ENCODE results near the gene C1QL4. TPM values are rescaled to one million over a fixed set of nuclear protein-coding genes. Genes with fewer than 3 reads are reported as not detected.
"Not testable (repeated sequence)": the region's sequence is repeated elsewhere in the genome, so short reads cannot be mapped to it uniquely, and the experiment has no call there.

Gene C1QL4
- total RNA-seq, 2 experiments from 2014 or later = not detected

- H3K4me1 Mint-ChIP-seq = peaks cover 17% of the 10 kb centered on the region
- no peaks in the 10 kb centered on the region for H3K9me3 Mint-ChIP-seq (ENCODE audit: low read depth)
- H3K4me3 Mint-ChIP-seq = no peak overlapping the region
- H3K27ac Mint-ChIP-seq = no peak overlapping the region
- DNase-seq = no peak
- ATAC-seq = no peak
- peaks cover 47% of the 10 kb centered on the region for H3K36me3 Mint-ChIP-seq
- CTCF ChIA-PET = no interaction called here
- H3K27me3 Mint-ChIP-seq = peaks cover 6% of the 10 kb centered on the region
These were observed 9.1 kb downstream of the C1QL4 start for GRCh38 chr12:49327887-49328286.

- H3K27ac Mint-ChIP-seq = no peak overlapping the region
- CTCF ChIA-PET = no interaction called here
- H3K4me3 Mint-ChIP-seq = no peak overlapping the region
- H3K9me3 Mint-ChIP-seq (ENCODE audit: low read depth) = no peaks in the 10 kb centered on the region
- ATAC-seq (no peak), DNase-seq (no peak)
- H3K27me3 Mint-ChIP-seq = peaks cover under 1% of the 10 kb centered on the region
- H3K4me1 Mint-ChIP-seq = peaks cover 17% of the 10 kb centered on the region
- H3K36me3 Mint-ChIP-seq = peaks cover 47% of the 10 kb centered on the region
These were observed 9.6 kb downstream of the C1QL4 start for GRCh38 chr12:49327368-49327767.

GRCh38 chr12:49325606-49326005, 11.4 kb downstream of the C1QL4 start:
- Mint-ChIP-seq H3K36me3 (peaks cover 42% of the 10 kb centered on the region), H3K4me1 (peaks cover 26% of the 10 kb centered on the region), H3K27ac (peak overlapping the region; percentile 32), H3K9me3 (ENCODE audit: low read depth) (no peaks in the 10 kb centered on the region), H3K27me3 (no peaks in the 10 kb centered on the region), H3K4me3 (no peak overlapping the region)
- no peak for ATAC-seq
- no peak for DNase-seq
- CTCF ChIA-PET = interaction anchor here (0.8 to 5.5 kb wide), 5 partner anchors 12 to 37 kb away, joined by 3 to 45 read pairs (median 4); partner anchors contain the start of gene C1QL4

GRCh38 chr12:49323524-49324097, 13.4 kb downstream of the C1QL4 start:
- H3K27ac Mint-ChIP-seq = peak overlapping the region; percentile 98
- peaks cover 28% of the 10 kb centered on the region for H3K4me1 Mint-ChIP-seq
- no peaks in the 10 kb centered on the region for H3K9me3 Mint-ChIP-seq (ENCODE audit: low read depth)
- no peaks in the 10 kb centered on the region for H3K27me3 Mint-ChIP-seq
- CTCF ChIA-PET = interaction anchor here (1.0 to 5.5 kb wide), 10 partner anchors 8 to 280 kb away, joined by 3 to 45 read pairs (median 12); partner anchors contain the start of genes C1QL4, DNAJC22, PRPH and TUBA1B
- H3K36me3 Mint-ChIP-seq = peaks cover 31% of the 10 kb centered on the region
- ATAC-seq = no peak
- peak overlapping the region; percentile 97 for H3K4me3 Mint-ChIP-seq
- no peak for DNase-seq

- CTCF ChIA-PET = interaction anchor here (0.6 to 5.5 kb wide), 17 partner anchors 9 to 1616 kb away, joined by 3 to 45 read pairs (median 5); partner anchors contain the start of genes C1QL4, DNAJC22, PRPH and TUBA1B
- Mint-ChIP-seq H3K27me3 (no peaks in the 10 kb centered on the region), H3K27ac (peak within 1 kb of the TSS; percentile 98), H3K9me3 (ENCODE audit: low read depth) (no peaks in the 10 kb centered on the region), H3K4me1 (peaks cover 28% of the 10 kb centered on the region), H3K36me3 (peaks cover 30% of the 10 kb centered on the region), H3K4me3 (peak within 1 kb of the TSS; percentile 97)
- peak; percentile 98 for ATAC-seq
- peak; percentile 99 for DNase-seq
These were observed 14.1 kb downstream of the C1QL4 start, which contains the start of gene TROAP for GRCh38 chr12:49322708-49323523. Gene TROAP, plus strand, starts transcription at chr12:49323255. Its CDS starts 354 bp downstream, at chr12:49323609.

- Mint-ChIP-seq H3K36me3 (peaks cover 25% of the 10 kb centered on the region), H3K27me3 (no peaks in the 10 kb centered on the region), H3K4me1 (peaks cover 28% of the 10 kb centered on the region), H3K4me3 (peak overlapping the region; percentile 97), H3K27ac (peak overlapping the region; percentile 98), H3K9me3 (ENCODE audit: low read depth) (no peaks in the 10 kb centered on the region)
- ATAC-seq = no peak
- no peak for DNase-seq
- CTCF ChIA-PET = interaction anchor here (0.6 to 5.5 kb wide), 17 partner anchors 9 to 1615 kb away, joined by 3 to 45 read pairs (median 5); partner anchors contain the start of genes C1QL4, DNAJC22, PRPH and TUBA1B
These were observed 14.7 kb downstream of the C1QL4 start for GRCh38 chr12:49322367-49322707.

GRCh38 chr12:49320411-49321103, 16.4 kb downstream of the C1QL4 start:
- not testable (repeated sequence) for ATAC-seq; H3K27ac Mint-ChIP-seq; H3K27me3 Mint-ChIP-seq; DNase-seq; H3K9me3 Mint-ChIP-seq (ENCODE audit: low read depth); H3K4me3 Mint-ChIP-seq
- Mint-ChIP-seq H3K4me1 (peaks cover 26% of the 10 kb centered on the region), H3K36me3 (peaks cover 14% of the 10 kb centered on the region)
- CTCF ChIA-PET = interaction anchor here (1.8 to 5.5 kb wide), 3 partner anchors 12 to 25 kb away, joined by 5 to 45 read pairs (median 35); partner anchors contain the start of genes C1QL4 and PRPH

GRCh38 chr12:49317118-49317517, 19.9 kb downstream of the C1QL4 start:
- CTCF ChIA-PET; H3K36me3 Mint-ChIP-seq; H3K4me1 Mint-ChIP-seq; ATAC-seq; H3K9me3 Mint-ChIP-seq (ENCODE audit: low read depth); H3K4me3 Mint-ChIP-seq; DNase-seq; H3K27me3 Mint-ChIP-seq; H3K27ac Mint-ChIP-seq: not testable (repeated sequence)

- H3K27ac Mint-ChIP-seq = no peak overlapping the region
- peaks cover 22% of the 10 kb centered on the region for H3K27me3 Mint-ChIP-seq
These were observed 22.2 kb downstream of the C1QL4 start for GRCh38 chr12:49314811-49315210.

GRCh38 chr12:49310451-49311000, 26.5 kb downstream of the C1QL4 start:
- CTCF ChIA-PET = interaction anchor here (3.8 kb wide), 1 partner anchor 14 kb away, joined by 20 read pairs; the partner anchor contains the start of gene PRPH
- peaks cover 51% of the 10 kb centered on the region for H3K27me3 Mint-ChIP-seq

More at GRCh38 chr12:49314811-49315210, 22.2 kb downstream of the C1QL4 start:
- CTCF ChIA-PET = interaction anchor here (1.4 to 1.6 kb wide), 2 partner anchors 23 to 28 kb away, joined by 4 to 5 read pairs; no protein-coding TSS in a partner anchor
- H3K4me3 Mint-ChIP-seq = no peak overlapping the region
- H3K36me3 Mint-ChIP-seq = no peaks in the 10 kb centered on the region
- H3K4me1 Mint-ChIP-seq = no peaks in the 10 kb centered on the region
- H3K9me3 Mint-ChIP-seq (ENCODE audit: low read depth) = no peaks in the 10 kb centered on the region
- DNase-seq = no peak
- ATAC-seq = no peak

GRCh38 chr12:49309386-49309785, 27.6 kb downstream of the C1QL4 start:
- Mint-ChIP-seq H3K27ac (no peak overlapping the region), H3K4me1 (peaks cover 5% of the 10 kb centered on the region), H3K36me3 (no peaks in the 10 kb centered on the region), H3K4me3 (no peak overlapping the region), H3K27me3 (peaks cover 55% of the 10 kb centered on the region), H3K9me3 (ENCODE audit: low read depth) (no peaks in the 10 kb centered on the region)
- CTCF ChIA-PET = interaction anchor here (0.9 to 1.7 kb wide), 2 partner anchors 21 to 33 kb away, joined by 3 to 4 read pairs; no protein-coding TSS in a partner anchor
- ATAC-seq (no peak), DNase-seq (no peak)

More at GRCh38 chr12:49310451-49311000, 26.5 kb downstream of the C1QL4 start:
- H3K36me3 Mint-ChIP-seq; H3K27ac Mint-ChIP-seq; ATAC-seq; H3K4me3 Mint-ChIP-seq; H3K9me3 Mint-ChIP-seq (ENCODE audit: low read depth); DNase-seq; H3K4me1 Mint-ChIP-seq: not testable (repeated sequence)

- H3K36me3 Mint-ChIP-seq = no peaks in the 10 kb centered on the region
- H3K27ac Mint-ChIP-seq = no peak overlapping the region
- ATAC-seq = no peak
- peaks cover 14% of the 10 kb centered on the region for H3K4me1 Mint-ChIP-seq
- H3K27me3 Mint-ChIP-seq = peaks cover 50% of the 10 kb centered on the region
- no peak overlapping the region for H3K4me3 Mint-ChIP-seq
- DNase-seq = no peak
- no peaks in the 10 kb centered on the region for H3K9me3 Mint-ChIP-seq (ENCODE audit: low read depth)
- CTCF ChIA-PET = interaction anchor here (1.0 to 2.3 kb wide), 6 partner anchors 11 to 51 kb away, joined by 3 to 8 read pairs (median 3); partner anchors contain the start of gene PRPH
These were observed 31.1 kb downstream of the C1QL4 start for GRCh38 chr12:49305762-49306510.
